ENCODE measurements around the gene ZNF106.

DNA sequence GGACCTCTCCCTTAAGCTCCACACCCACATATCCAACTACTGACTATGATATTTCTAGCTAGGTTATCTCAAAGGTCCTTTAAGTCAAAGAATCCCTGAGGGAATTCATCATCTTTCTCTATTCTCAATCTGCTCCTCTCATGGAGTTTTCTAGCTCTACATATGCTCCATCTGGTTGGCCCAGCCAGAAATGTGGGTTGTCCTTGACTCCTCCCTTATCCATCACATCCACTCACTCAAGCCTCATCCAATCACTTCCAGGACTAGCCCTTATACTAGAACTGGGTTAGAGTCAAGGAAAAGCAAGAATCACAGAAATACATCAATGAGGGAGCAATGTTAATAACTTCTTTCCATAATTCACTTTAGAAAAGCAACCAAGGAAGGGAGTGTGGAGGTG lies 45.4 kb downstream of the ZNF106 start:
- no peak for TF ChIP-seq EZH2 (IDR thresholded peaks at IDR 0.05; ENCODE audit: insufficient read depth, poor library complexity, severe bottlenecking)
- TF ChIP-seq EZH2phosphoT487 (IDR thresholded peaks at IDR 0.05; ENCODE audit: insufficient read depth, low read depth), result no peak

Data from GM23248 (cell line).